ENCODE results near the gene FBF1.

Gene FBF1

GRCh38 chr17:75922173-75922961 is 18.5 kb downstream of the FBF1 start:
- TF ChIP-seq CTCF (IDR thresholded peaks at IDR 0.05; ENCODE audit: borderline replicate concordance, insufficient read depth, low read depth, low read length), result no peak

GRCh38 chr17:75921596-75921995 is 19.2 kb downstream of the FBF1 start:
- H3K4me3 ChIP-seq (ENCODE audit: low read depth, low read length), result no peak overlapping the region
- no peak for TF ChIP-seq CTCF (IDR thresholded peaks at IDR 0.05; ENCODE audit: borderline replicate concordance, insufficient read depth, low read depth, low read length)

More at GRCh38 chr17:75922173-75922961, 18.5 kb downstream of the FBF1 start:
- no peak overlapping the region for H3K4me3 ChIP-seq (ENCODE audit: low read depth, low read length)

GRCh38 chr17:75920045-75920560 is 20.7 kb downstream of the FBF1 start:
- no peak overlapping the region for H3K4me3 ChIP-seq (ENCODE audit: low read depth, low read length)
- TF ChIP-seq CTCF (IDR thresholded peaks at IDR 0.05; ENCODE audit: borderline replicate concordance, insufficient read depth, low read depth, low read length), result no peak

- TF ChIP-seq CTCF (IDR thresholded peaks at IDR 0.05; ENCODE audit: borderline replicate concordance, insufficient read depth, low read depth, low read length), result no peak
- H3K4me3 ChIP-seq (ENCODE audit: low read depth, low read length), result no peak overlapping the region
Observed at GRCh38 chr17:75919611-75920010, 21.2 kb downstream of the FBF1 start.

GRCh38 chr17:75917917-75918445 is 22.9 kb downstream of the FBF1 start:
- no peak overlapping the region for H3K4me3 ChIP-seq (ENCODE audit: low read depth, low read length)
- no peak for TF ChIP-seq CTCF (IDR thresholded peaks at IDR 0.05; ENCODE audit: borderline replicate concordance, insufficient read depth, low read depth, low read length)

GRCh38 chr17:75917141-75917916 is 23.5 kb downstream of the FBF1 start:
- TF ChIP-seq CTCF (IDR thresholded peaks at IDR 0.05; ENCODE audit: borderline replicate concordance, insufficient read depth, low read depth, low read length), result no peak
- H3K4me3 ChIP-seq (ENCODE audit: low read depth, low read length), result no peak overlapping the region

Measured in GM12875 (cell line).